ENCODE measurements around the gene HHATL.

GRCh38 chr3:42653303-42653559, 49.4 kb downstream of the HHATL start:
- TF ChIP-seq CTCF (IDR thresholded peaks at IDR 0.05) (no peak), POLR2A (IDR thresholded peaks at IDR 0.05) (no peak)

Measured in tibial nerve (tissue), 3 donors.